Lung (tissue), 12 donors: ENCODE measurements around the gene DHX58. TPM values are rescaled to one million over a fixed set of nuclear protein-coding genes. Genes with fewer than 3 reads are reported as not detected.

Experiments
- ATAC-seq: fragments of 200-7000 bp; cut with Tn5 transposase; one replicate; pipeline ENCODE4 v1.9.1; 2020; ENCODE audit warnings: moderate number of reproducible peaks; ENCODE audit not compliant: insufficient read depth, low FRiP score
- DNase-seq, 3 donors: peaks; one replicate each; pipeline ENCODE4 v3.0.0-alpha.2; 2013 to 2017
- H3K27ac ChIP-seq, 2 donors: one replicate each; pipeline ENCODE4 v1.5.1; 2013; ENCODE audit warnings: mild to moderate bottlenecking in 2 of 2, moderate library complexity in 2 of 2, control low read depth in 1 of 2, inconsistent platforms in 1 of 2, low read depth in 1 of 2, low read length in 1 of 2
- H3K27me3 ChIP-seq, 3 donors: one replicate each; pipeline ENCODE4 v1.5.1; 2013; ENCODE audit warnings: low read length in 2 of 3; ENCODE audit not compliant: control insufficient read depth in 3 of 3, insufficient read depth in 3 of 3
- H3K36me3 ChIP-seq, 4 donors: one replicate each; pipeline ENCODE4 v1.5.1; 2013; ENCODE audit warnings: low read length in 4 of 4, mild to moderate bottlenecking in 1 of 4, moderate library complexity in 1 of 4; ENCODE audit not compliant: control insufficient read depth in 4 of 4, insufficient read depth in 4 of 4
- H3K4me1 ChIP-seq, 5 donors: one replicate each; pipeline ENCODE4 v1.5.1; 2013; ENCODE audit warnings: low read length in 5 of 5, mild to moderate bottlenecking in 2 of 5, moderate library complexity in 1 of 5; ENCODE audit not compliant: control insufficient read depth in 5 of 5, insufficient read depth in 5 of 5
- H3K4me3 ChIP-seq: one replicate; pipeline ENCODE4 v1.5.1; 2013; ENCODE audit warnings: mild to moderate bottlenecking, control low read depth, moderate library complexity
- H3K9ac ChIP-seq, 2 donors: one replicate each; pipeline ENCODE4 v1.5.1; 2013; ENCODE audit warnings: low read length in 2 of 2, control low read depth in 1 of 2; ENCODE audit not compliant: insufficient read depth in 1 of 2
- H3K9me3 ChIP-seq, 4 donors: one replicate each; pipeline ENCODE4 v1.5.1; 2013; ENCODE audit warnings: low read length in 3 of 4, mild to moderate bottlenecking in 1 of 4, moderate library complexity in 1 of 4; ENCODE audit not compliant: control insufficient read depth in 4 of 4, insufficient read depth in 3 of 4
- WGBS, 2 donors: extraction: QIAGEN DNeasy Blood & Tissue Kit; methylation state at CpG; one replicate each; pipeline ENCODE4 v1.1.7; 2013; 5-methylcytosine and 5-hydroxymethylcytosine counted together
- polyA plus RNA-seq, 2 donors: library from polyadenylated mRNA; stranded (reverse); fragments of 200-250 nt; gene quantifications; one replicate each; pipeline ENCODE4 v1.2.1, GENCODE V29; 2013
- total RNA-seq, 2 donors: library from RNA; depleted of rRNA in 1 of 2; stranded (reverse); fragments of >200 nt in 1 of 2; gene quantifications; one replicate each; pipeline ENCODE4 v1.2.1, GENCODE V29; 2014 to 2021
- TF ChIP-seq, protein P1 (sequence below): IDR thresholded peaks from 2 replicates; pipeline ENCODE4 v1.5.1; 2012; ENCODE audit warnings: mild to moderate bottlenecking; ENCODE audit errors: control extremely low read depth, extremely low read depth
- donor health status: control.
- donor health status: control.
- donor health status: Bipolar disorder and iron deficiency.
- donor health status: healthy.
- donor health status: DM: yes; HTN: yes; CAD: no.

DHX58 gene
- total and polyA plus RNA-seq, 4 donors: 14.7 to 35.1 (median 25.8) TPM

GRCh38 chr17:42052346-42052877 lies 60.1 kb downstream of the DHX58 start:
- H3K36me3 ChIP-seq: no peaks in the 10 kb centered on the region
- TF ChIP-seq, protein P1, sequence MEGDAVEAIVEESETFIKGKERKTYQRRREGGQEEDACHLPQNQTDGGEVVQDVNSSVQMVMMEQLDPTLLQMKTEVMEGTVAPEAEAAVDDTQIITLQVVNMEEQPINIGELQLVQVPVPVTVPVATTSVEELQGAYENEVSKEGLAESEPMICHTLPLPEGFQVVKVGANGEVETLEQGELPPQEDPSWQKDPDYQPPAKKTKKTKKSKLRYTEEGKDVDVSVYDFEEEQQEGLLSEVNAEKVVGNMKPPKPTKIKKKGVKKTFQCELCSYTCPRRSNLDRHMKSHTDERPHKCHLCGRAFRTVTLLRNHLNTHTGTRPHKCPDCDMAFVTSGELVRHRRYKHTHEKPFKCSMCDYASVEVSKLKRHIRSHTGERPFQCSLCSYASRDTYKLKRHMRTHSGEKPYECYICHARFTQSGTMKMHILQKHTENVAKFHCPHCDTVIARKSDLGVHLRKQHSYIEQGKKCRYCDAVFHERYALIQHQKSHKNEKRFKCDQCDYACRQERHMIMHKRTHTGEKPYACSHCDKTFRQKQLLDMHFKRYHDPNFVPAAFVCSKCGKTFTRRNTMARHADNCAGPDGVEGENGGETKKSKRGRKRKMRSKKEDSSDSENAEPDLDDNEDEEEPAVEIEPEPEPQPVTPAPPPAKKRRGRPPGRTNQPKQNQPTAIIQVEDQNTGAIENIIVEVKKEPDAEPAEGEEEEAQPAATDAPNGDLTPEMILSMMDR: no peak

DNA sequence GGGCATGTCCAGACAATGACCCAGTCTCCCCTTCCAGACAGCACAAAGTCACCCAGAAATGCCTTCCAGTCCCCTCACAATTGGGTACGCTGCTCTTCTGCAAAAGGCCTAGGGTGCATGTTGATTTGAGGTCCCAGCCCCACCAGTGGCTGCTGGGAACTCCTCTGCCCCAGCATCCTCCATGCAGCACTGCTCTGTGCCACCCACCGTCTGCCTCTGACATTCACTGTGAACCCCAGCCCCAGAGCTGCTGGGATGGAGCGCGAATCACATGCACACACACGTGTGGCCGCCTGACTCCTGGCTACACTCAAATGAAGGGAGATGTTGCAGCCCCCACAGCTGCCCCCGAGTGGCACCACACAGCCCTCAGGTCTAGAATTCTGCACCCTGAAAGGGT lies 60.9 kb downstream of the DHX58 start:
- peaks cover 0 to 9% (median 0%) of the 10 kb centered on the region in 5 donors for H3K4me1 ChIP-seq
- no peaks in the 10 kb centered on the region for H3K36me3 ChIP-seq
- no peak overlapping the region for H3K9ac ChIP-seq
- TF ChIP-seq, protein P1: no peak
- no peak overlapping the region for H3K4me3 ChIP-seq
- no peak for DNase-seq
- peaks cover 0 to 10% (median 5%) of the 10 kb centered on the region in 3 donors for H3K27me3 ChIP-seq
- ATAC-seq: no peak
- 87 to 93% methylated on average over 7 of the region's 7 CpGs for WGBS, 2 donors
- peaks cover 0 to 2% (median 0%) of the 10 kb centered on the region in 4 donors for H3K9me3 ChIP-seq
- no peak overlapping the region for H3K27ac ChIP-seq

More at GRCh38 chr17:42052346-42052877, 60.1 kb downstream of the DHX58 start:
- Histone ChIP-seq H3K4me3 (no peak overlapping the region), H3K4me1 (peaks cover 0 to 9% (median 0%) of the 10 kb centered on the region in 5 donors), H3K9me3 (peaks cover 0 to 2% (median 0%) of the 10 kb centered on the region in 4 donors), H3K27ac (no peak overlapping the region), H3K9ac (no peak overlapping the region), H3K27me3 (peaks cover 0 to 10% (median 5%) of the 10 kb centered on the region in 3 donors)
- 77 to 86% methylated on average over 6 of the region's 6 CpGs for WGBS, 2 donors
- DNase-seq (no peak), ATAC-seq (no peak)

Other genes with a start within 250 kb of the DHX58 start
- gene KLHL11, start 247.3 kb downstream of the DHX58 start, total RNA-seq: 10 to 100 TPM; 12.2 to 27.7 TPM
- gene KLHL11, start 247.3 kb downstream of the DHX58 start, polyA plus RNA-seq: 1 to 10 TPM in 1 of 2 donors, under 1 TPM in 1; 0.63 to 1.4 TPM
- gene ACLY, start 193.8 kb downstream of the DHX58 start, total RNA-seq: 100 to 1,000 TPM in 1 of 2 donors, 10 to 100 TPM in 1; 75.5 to 158 TPM
- 10 to 100 TPM; 27.5 to 82.6 TPM for gene ACLY, start 193.8 kb downstream of the DHX58 start, polyA plus RNA-seq
- gene ODAD4, start 182.1 kb downstream of the DHX58 start, total RNA-seq: 10 to 100 TPM; 12.5 to 16.7 TPM
- 1 to 10 TPM; 5.4 to 6.0 TPM for gene ODAD4, start 182.1 kb downstream of the DHX58 start, polyA plus RNA-seq
- gene CNP, start 145.9 kb downstream of the DHX58 start, total RNA-seq: 10 to 100 TPM; 34.8 to 53.5 TPM
- gene CNP, start 145.9 kb downstream of the DHX58 start, polyA plus RNA-seq: 10 to 100 TPM; 32.3 to 33.1 TPM
- 10 to 100 TPM; 84.1 to 89.3 TPM for gene DNAJC7, start 95.3 kb downstream of the DHX58 start, total RNA-seq
- gene DNAJC7, start 95.3 kb downstream of the DHX58 start, polyA plus RNA-seq: 10 to 100 TPM; 66.2 to 81.8 TPM
- 10 to 100 TPM; 29.2 to 32.0 TPM for gene NKIRAS2, start 92.6 kb downstream of the DHX58 start, total RNA-seq
- gene NKIRAS2, start 92.6 kb downstream of the DHX58 start, polyA plus RNA-seq: 10 to 100 TPM; 32.7 to 44.2 TPM
- 1 to 10 TPM; 1.7 to 3.6 TPM for gene C17orf113, start 62.1 kb downstream of the DHX58 start, total RNA-seq
- under 1 TPM; 0.38 to 0.71 TPM for gene C17orf113, start 62.1 kb downstream of the DHX58 start, polyA plus RNA-seq
- under 1 TPM; 0.34 to 0.40 TPM for gene ZNF385C, start 14.2 kb downstream of the DHX58 start, total RNA-seq
- gene ZNF385C, start 14.2 kb downstream of the DHX58 start, polyA plus RNA-seq: under 1 TPM; 0.14 to 0.57 TPM
- 10 to 100 TPM; 18.8 to 37.1 TPM for gene KAT2A, start 8.7 kb upstream of the DHX58 start, total RNA-seq
- gene KAT2A, start 8.7 kb upstream of the DHX58 start, polyA plus RNA-seq: 10 to 100 TPM; 28.3 to 56.8 TPM
- gene HSPB9, start 10.1 kb upstream of the DHX58 start, total RNA-seq: under 1 TPM in 1 of 2 donors, not detected in 1; 0.20 TPM
- under 1 TPM; 0.03 to 0.18 TPM for gene HSPB9, start 10.1 kb upstream of the DHX58 start, polyA plus RNA-seq
- gene RAB5C, start 42.3 kb upstream of the DHX58 start, total RNA-seq: 100 to 1,000 TPM in 1 of 2 donors, 10 to 100 TPM in 1; 73.0 to 180 TPM
- 100 to 1,000 TPM; 132 to 307 TPM for gene RAB5C, start 42.3 kb upstream of the DHX58 start, polyA plus RNA-seq
- gene KCNH4, start 68.4 kb upstream of the DHX58 start, total RNA-seq: under 1 TPM; 0.11 to 0.31 TPM
- gene KCNH4, start 68.4 kb upstream of the DHX58 start, polyA plus RNA-seq: under 1 TPM; 0.04 to 0.57 TPM
- gene HCRT, start 72.7 kb upstream of the DHX58 start, total RNA-seq: not detected
- gene HCRT, start 72.7 kb upstream of the DHX58 start, polyA plus RNA-seq: not detected
- gene GHDC, start 81.8 kb upstream of the DHX58 start, total RNA-seq: 10 to 100 TPM; 17.2 to 33.3 TPM
- 10 to 100 TPM; 19.3 to 26.0 TPM for gene GHDC, start 81.8 kb upstream of the DHX58 start, polyA plus RNA-seq
- gene STAT5B, start 163.7 kb upstream of the DHX58 start, total RNA-seq: 10 to 100 TPM; 49.5 to 53.6 TPM
- 10 to 100 TPM; 23.3 to 46.8 TPM for gene STAT5B, start 163.7 kb upstream of the DHX58 start, polyA plus RNA-seq
- gene STAT5A, start 175.8 kb upstream of the DHX58 start, total RNA-seq: 10 to 100 TPM; 20.9 to 52.0 TPM
- 10 to 100 TPM; 16.4 to 42.8 TPM for gene STAT5A, start 175.8 kb upstream of the DHX58 start, polyA plus RNA-seq